Measurements from ENCODE around the gene NPEPL1.
"Not testable (repeated sequence)": the region's sequence is repeated elsewhere in the genome, so short reads cannot be mapped to it uniquely, and the experiment has no call there.

Gene NPEPL1, protein sequence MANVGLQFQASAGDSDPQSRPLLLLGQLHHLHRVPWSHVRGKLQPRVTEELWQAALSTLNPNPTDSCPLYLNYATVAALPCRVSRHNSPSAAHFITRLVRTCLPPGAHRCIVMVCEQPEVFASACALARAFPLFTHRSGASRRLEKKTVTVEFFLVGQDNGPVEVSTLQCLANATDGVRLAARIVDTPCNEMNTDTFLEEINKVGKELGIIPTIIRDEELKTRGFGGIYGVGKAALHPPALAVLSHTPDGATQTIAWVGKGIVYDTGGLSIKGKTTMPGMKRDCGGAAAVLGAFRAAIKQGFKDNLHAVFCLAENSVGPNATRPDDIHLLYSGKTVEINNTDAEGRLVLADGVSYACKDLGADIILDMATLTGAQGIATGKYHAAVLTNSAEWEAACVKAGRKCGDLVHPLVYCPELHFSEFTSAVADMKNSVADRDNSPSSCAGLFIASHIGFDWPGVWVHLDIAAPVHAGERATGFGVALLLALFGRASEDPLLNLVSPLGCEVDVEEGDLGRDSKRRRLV

DNA sequence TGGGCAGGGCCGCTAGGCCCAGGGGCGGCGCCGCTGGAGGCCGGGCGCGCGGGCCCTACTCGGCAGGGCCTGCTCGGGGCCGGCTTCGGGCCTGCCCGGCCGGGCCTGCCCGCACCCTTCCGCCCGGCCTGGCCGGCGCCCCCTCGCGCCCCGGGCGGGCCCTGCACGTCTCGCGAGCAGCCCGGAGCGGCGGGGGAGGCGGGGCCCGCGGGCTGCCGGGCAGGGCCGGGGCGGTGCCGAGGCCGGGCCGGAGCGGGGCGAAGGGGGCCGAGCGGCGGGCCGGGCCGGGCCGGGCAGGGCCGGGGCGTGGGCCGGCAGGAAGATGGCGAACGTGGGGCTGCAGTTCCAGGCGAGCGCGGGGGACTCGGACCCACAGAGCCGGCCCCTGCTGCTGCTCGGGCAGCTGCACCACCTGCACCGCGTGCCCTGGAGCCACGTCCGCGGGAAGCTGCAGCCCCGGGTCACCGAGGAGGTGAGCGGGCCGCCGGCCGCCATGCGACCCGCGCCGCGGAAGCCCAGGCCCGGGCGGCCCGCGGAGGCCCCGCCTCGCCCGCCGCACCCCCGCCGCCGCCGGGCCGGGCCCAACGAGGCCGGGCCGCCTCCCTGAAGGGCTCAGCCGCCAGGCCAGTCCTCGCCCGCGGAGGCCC, at the start of gene NPEPL1:
TSS of gene NPEPL1 (plus strand) at position 222 of the 647 bp plus-strand sequence. CDS start at position 323, 101 bp downstream.
- peak; percentile 99 for DNase-seq (ENCODE audit: low spot score)

DNA sequence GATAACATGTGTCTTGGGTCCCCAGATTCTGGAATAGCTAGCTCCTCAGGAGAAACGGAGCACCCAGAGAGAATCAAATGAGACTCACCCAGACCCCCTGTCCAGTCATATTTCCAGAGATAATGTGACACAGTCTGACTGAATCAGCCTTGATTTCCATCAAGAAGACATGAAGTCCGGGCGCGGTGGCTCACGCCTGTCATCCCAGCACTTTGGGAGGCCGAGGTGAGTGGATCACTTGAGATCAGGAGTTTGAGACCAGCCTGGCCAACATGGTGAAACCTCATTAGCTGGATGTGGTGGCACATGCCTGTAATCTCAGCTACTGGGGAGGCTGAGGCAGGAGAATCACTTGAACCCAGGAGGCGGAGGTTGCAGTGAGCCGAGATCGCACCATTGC, 49.7 kb upstream of the NPEPL1 start:
- DNase-seq (ENCODE audit: low spot score), result not testable (repeated sequence)

DNA sequence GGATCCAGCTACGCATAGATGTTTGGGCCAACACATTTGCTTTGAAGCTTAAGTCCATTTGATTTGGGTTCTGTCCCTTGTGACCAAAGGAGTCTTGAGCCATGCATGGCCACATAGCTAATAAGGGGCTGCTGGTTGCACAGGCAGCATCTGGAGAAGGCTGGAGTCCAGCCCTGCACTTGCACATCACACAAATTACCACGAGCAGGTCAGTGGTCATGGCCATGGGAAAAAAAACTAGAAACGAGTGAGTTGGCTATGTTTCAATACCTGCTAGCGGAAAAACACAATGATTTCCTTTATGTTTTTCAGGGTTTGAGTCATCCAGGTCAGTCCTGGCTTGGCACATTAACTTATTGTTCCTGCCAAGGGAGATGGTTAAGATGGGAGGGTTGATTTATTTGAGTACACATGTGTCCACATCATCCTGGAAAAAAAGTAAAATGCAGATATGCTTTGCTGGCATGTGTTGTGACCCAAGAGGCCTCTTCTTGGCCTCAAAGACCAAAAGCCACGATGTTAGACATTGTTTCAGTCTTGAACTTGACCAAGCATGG, 47.1 kb upstream of the NPEPL1 start:
- no peak for DNase-seq (ENCODE audit: low spot score)

DNA sequence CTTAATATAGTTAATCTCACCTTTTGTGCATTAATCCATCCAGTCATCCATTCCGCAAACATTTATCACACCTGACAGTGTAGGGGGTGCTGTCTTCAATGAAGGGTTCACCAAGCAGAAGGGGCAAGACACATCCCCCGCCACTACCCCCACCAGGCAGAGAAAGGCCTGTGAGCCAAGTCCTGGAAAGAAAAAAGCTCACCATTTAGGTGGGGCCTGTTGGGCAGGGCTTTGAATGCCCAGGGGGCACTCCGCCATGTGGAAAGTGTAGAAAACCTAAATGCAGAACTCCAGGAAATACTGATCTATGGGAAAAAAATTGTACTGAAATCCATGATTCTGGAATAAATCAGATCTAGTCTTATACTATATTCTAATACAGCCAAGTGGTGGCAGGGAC, 46.3 kb upstream of the NPEPL1 start:
- no peak for DNase-seq (ENCODE audit: low spot score)

DNA sequence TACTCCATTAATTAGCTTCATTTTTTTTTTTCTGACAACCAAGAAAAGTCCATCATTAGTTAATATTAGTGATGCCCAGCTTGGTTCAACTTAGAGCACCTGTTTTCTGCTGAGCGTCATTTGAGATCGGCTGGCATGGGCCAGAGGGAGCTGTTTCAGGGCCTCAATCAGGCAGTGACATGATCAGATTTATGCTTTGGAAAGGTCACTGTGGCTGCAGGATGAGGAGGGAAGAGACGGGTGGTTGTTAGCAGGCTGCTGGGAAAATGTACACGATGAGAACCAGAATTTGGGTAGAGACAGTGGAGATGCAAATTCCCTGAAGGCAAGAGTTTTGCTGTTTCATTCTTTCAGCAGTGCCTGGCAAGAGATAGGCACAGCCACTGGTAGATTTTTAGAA, 45.9 kb upstream of the NPEPL1 start:
- no peak for DNase-seq (ENCODE audit: low spot score)

DNA sequence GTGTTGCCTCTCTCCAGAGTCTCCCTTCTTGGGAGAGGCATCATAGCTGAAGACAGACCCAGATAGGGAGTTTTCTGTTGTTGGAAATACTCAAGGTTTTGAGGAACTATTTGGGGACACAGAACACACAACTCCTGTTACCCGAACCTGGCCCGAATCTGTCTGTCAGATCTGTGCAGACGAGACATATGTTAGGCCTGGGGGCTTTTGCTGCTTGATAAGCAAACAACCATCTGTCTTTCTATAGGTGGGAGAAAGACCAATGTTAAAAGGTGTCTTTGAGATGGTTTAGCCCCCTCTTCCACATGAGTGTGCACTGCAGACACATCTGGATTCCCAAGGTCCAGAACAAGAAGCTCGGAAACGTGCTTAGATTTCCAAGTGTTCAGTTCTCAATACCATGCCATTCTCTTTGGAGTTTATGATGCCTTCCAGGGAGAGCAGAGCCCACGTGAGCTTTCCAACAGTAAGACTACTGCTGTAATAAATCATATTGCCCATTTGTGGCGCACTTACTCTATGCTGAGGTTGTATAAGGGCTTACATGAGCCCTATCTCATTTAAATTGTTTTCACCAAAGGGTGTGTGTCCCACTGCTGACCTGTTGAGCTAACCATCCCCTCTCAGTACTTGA, 45.3 kb upstream of the NPEPL1 start:
- DNase-seq (ENCODE audit: low spot score), result no peak

DNA sequence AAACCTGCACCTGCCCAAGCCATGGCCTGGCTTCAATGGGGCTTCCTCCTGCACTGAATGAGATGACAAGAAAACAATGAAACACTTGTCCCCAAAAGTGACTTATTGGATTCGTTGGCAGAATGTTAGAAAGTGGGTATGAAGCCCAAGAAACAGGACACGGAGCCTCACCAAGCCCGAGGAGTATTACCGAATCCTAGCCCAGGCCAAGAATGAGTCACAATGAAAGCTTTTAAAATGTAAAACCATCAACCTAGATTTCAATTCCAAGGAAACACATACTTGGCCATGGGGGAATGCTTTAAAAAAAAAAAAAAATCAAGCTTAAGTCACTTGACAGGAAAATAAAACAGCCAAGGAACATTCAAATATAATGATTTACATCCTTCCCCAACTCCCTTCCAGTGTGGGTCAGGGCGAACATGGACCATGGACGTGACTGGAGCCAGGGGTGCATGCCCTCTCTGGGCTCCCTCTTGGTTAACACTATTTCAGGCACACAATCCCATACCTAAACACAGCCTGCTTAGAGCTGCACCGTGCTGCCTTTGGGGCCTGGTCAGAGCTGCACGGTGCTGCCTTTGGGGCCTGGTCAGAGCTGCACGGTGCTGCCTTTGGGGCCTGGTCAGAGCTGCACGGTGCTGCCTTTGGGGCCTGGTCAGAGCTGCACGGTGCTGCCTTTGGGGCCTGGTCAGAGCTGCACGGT, 44.7 kb upstream of the NPEPL1 start:
- DNase-seq (ENCODE audit: low spot score), result peak; percentile 85

DNA sequence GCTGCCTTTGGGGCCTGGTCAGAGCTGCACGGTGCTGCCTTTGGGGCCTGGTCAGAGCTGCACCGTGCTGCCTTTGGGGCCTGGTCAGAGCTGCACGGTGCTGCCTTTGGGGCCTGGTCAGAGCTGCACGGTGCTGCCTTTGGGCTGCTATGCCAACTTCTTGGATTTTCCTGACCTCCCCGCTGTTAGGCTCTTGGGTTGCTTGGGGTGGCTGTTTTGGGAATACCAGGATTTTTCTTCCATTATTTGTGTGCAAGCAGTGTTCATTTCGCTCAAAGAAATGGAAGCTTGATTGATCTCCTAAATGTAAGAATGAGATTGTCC, 44.1 kb upstream of the NPEPL1 start:
- not testable (repeated sequence) for DNase-seq (ENCODE audit: low spot score)

DNA sequence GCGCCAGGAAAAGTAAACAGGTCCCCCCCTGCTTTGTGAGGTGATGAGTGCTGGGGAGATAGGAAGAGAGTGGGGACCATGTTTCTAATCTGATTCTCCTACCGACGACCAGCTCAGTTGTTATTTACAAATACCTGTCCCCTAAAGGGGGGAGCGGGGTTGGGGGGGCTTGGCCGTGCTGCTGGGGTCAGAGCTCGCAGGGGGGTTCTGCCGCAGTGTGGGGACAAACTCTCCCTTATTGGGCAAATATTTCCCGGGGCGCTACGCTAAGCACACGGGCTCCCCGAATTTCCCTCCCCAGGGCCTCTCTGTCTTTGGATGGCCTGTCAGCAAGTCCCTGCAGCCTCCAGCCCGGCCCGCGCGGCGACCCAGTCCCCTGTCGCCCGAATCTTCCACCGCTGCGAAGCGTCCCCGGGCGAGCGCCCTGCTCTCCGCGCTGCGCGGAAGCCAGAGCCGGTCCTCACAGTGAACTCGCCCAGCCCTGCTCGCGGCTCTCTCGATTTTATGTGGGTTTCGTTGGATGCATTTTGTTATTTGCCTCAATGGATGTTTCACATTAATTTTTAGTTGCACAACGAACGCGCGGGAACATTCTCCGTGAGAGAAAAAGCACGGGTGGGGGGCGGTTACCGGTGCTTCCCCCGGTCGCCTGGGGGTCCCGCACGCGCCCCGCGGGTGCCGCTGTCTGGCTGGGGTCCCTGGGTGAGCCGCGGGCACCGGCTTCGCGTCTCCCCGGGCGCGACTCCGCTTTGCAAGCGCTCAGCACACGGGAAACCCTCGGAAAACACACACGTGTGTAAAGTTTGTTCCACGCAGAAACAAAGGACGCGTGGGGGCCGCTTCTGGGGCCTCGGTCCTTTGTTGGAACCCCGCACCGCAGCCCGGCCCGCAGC, 43.1 kb upstream of the NPEPL1 start:
- peak; percentile 40 for DNase-seq (ENCODE audit: low spot score)

DNA sequence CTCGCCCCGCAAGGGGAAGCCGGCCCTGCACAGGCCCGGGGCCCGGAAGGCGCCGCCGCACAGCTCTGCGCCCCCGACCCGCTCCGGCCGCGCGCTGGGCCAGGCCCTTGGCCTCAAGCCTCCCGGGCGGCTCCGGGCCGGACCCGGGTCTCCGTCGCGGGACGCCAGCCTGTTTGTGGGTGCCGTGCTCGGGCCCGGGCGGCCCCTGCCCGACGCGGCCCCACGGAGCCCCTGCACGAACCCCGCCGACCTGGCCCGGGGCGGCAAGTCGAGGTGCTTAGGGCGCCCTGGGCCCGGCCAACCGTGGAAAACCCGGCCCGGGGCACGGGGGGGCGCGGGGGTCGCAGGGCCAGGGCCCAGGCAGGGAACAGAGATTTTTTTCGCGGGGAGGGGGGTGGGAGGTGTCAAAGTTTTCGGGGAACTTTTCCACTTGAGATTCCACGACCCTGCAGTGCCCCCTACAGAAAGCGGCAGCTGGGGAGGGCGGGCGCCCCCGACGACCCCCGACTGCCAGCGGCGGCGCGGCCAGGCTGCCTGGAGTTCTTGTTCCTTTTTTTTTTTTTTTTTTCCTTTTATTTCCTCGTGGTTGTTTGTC, 42.3 kb upstream of the NPEPL1 start:
- DNase-seq (ENCODE audit: low spot score), result peak; percentile 52

DNA sequence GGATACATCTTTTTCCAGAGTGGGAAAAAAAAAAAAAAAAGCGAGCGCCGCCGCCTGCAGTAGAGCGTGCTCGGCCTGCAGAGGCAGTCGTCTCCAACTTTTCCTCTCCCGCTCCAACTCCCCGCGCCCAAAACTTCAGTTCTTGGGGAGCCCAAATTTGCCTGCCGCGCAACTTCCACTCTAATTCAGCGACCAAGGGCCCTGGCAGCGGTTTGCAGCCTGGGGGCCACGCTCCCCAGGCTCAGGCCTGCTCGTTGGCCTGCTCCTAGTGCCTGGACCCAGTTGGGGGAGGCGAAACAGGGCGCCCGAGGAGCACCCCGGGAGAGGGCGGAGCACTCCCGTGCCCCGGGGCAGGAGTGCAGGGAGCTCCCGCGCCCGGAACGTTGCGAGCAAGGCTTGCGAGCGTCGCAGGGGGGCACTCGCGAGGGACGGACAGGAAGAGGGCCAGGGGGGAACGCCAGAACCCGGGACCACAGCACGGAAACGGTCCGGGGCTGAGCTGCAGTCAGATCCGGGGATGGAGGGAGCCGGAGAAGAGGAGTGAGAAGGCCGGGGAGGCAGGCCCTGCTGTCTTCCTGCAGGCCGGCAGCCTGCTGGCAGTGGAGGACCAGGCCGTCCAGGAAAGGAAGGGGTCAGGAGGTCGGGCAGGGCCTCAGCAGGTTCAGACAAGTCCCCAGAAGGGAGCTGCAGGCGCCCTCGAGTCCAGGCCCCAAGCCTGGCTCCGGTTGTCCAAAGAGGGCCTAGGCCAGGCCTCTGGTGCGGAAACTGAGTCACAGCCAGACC, 41.6 kb upstream of the NPEPL1 start, which contains the start of gene STX16:
TSS of gene STX16 (plus strand) at position 508 of the 783 bp plus-strand sequence. CDS start 724 bp downstream, outside the sequence.
- DNase-seq (ENCODE audit: low spot score), result peak; percentile 97

DNA sequence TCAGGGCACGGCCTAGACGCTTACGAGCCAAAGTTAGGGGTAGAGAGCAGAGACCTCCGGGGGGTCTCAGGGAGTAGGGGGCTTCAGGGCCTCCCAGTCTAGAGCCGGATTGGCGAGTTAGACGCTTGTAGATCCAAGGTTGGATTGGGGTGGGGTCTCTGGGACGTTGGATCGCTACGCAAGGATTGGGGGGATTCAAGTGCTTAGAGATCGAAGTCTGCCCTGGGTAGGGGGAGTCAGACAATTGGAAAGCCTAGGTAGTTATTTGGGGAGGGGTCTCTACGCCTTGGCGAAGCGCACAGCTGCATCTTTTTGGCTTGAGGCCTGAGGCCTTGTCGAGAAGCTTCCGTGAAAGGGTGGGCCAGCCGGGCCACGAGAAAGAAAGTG, 41.0 kb upstream of the NPEPL1 start:
- no peak for DNase-seq (ENCODE audit: low spot score)

DNA sequence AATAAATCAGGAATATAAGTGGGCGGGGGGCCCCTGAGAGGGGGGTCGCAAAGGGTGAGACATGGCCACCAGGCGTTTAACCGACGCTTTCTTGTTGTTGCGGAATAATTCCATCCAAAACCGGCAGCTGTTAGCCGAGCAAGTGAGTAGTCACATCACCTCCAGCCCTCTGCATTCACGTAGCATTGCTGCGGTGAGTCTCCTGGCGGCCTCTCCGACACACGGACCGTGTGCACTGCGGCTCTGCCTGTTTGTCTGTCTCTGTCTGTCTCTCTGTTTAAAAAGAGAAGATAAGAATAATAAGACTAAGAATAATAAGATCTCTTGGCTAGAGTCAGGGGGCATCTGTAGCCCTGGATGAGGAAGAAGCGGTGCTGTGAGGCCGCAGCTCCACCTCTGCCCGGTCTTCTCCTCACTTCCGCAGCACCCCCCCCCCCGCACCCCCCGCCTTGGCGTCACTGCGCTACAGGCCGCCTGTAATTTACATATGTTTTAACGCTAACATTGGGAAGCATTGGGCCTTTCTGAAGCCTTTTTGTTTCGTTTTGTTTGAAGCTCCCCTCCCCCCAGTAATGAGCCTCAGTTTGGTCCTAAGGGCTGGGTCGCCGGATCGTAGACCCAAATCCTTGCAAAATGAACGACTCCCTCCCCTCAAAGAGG, 40.5 kb upstream of the NPEPL1 start:
- DNase-seq (ENCODE audit: low spot score), result peak; percentile 85

DNA sequence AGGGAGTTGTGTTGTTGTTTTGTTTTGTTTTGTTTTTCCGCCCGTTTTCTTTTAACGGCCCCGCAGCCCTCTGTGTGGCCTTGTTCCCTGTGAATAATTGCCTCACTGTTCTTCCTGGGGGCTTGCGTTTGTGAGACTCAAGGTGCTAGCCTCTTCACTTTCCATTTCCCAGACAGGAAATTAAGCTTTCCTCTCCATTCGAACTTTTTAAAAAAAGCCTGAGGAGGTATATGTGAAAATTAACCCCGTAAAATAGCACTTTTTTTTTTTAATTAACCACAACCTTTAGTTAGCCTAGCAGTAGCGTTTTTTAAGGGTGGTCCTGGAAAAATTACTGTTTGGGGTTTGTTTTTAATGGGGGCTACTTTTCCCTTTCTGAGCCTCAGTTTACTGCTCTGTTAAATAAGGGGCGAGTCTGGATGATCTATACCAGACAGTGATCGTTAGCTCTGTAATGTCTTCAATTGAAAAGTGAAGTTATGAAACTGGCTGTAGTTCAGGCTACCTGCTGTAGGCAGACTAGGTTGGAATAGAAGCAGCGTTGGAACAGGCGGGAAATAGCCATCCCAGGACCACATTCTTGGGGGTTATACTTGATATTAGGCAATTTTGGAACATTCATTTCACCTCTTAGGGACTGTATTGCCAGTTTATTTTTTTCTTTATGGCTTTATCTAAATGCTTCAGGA, 39.9 kb upstream of the NPEPL1 start:
- no peak for DNase-seq (ENCODE audit: low spot score)

DNA sequence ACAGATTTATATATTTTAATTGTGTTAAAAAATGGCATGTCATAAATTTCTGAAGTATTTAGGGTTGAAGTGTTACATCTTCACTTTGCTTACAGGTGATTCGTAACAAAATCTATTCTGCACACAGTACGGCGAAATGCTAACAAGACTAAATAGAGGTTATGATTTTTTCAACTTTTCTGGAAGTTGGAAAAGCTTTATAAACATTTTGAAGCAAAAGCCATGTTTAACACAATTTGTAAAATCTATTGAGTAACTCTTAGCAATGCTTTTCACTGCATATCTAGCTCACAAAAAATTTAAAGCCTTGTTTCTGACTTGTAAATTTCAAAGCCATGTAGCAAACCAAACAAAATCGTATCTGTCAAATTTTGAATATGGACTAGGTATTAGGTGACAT, 38.3 kb upstream of the NPEPL1 start:
- no peak for DNase-seq (ENCODE audit: low spot score)

DNA sequence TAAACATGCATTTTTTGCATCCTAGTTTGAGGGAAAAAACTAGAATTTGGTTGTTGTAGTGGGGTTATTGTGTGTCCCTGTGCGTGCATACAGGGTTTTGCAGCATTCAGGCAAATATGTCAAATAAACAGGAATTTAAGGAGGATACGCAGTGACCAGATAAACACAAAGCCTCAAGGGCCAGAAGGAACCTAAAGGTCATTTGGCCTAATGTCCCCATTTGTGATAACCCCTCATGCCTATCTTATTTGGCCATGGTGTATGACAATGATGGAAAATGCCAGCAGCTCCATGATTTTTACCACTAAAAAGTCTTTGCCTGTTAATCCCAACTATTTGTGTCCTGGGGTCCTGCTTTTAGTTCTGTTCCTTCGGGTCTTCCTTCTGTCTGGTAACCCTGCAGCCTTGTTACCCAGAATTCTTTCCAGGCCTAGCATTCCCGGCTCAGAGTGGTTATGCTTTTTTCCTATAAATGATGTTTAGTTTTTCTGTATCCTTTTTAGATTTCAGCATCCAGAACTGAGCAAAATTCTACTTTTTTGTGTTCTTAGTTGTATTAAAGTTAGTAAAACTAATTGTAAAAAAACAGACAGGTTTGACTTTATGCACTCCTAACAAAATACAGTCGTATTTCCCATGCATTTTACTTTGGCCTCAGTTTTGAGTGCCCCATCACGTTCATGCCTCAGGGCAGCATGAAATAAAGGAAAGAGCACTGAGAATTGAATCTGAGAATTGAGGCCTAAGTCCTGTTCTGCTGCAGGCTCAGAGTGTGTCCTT, 37.1 kb upstream of the NPEPL1 start:
- no peak for DNase-seq (ENCODE audit: low spot score)

DNA sequence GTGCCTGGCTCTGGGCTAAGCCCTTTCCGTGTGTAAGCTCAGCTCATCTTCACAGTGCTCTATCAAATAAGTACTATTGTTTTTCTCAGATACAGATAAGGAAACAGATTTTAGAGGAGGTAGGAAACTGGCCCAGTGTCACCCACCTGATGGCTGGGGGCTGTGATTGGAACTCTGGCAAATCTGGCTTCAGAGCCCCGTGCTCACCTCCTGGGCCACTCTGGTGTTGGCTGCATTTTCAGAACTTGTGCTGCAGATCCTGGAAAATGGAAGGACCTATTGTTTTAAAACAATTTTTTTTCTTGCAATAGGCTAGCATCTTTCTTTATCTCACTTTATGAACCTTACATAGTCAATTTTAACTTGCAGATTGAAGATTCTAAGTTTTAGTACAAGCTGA, 35.8 kb upstream of the NPEPL1 start:
- DNase-seq (ENCODE audit: low spot score), result no peak

DNA sequence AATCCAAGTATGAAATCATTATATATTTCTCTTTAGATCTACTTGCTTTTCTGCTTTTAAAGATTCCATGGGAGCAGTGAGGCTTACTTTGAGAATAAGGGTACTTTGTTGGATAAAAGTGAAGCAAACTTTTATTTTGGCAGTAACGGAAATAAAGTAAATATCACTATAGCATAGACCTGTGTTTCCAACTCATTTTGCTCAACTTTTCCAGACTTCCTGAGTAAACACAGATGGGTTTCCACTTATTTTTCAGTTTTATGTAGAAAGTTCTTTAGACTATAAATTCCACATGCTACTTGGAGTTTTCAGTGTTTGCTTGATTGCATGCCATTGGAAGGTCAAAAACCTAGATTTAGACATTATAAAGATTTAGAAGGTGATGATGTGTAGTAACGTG, 35.3 kb upstream of the NPEPL1 start:
- DNase-seq (ENCODE audit: low spot score), result no peak

All from GM03348 (cell line).